Activated naive CD8-positive, alpha-beta T cell treated with anti-CD3 and anti-CD28 coated beads, Interleukin-2, amount 50 U/mL, for 24 hours (primary cell): ENCODE measurements around the gene SLAMF9.

ENCODE experiments used
- ATAC-seq: fragments of 150-1000 bp; cut with Tn5 transposase; one replicate; pipeline ENCODE4 v1.10.0; 2021
- DNase-seq: peaks from one replicate; pipeline ENCODE4 v3.0.0; 2021
- H3K27ac Mint-ChIP-seq: one replicate; pipeline ENCODE4 v1.8.0; 2021; ENCODE audit warnings: mild to moderate bottlenecking, mixed read lengths
- H3K27me3 Mint-ChIP-seq: one replicate; pipeline ENCODE4 v1.8.0; 2021; ENCODE audit warnings: mixed read lengths
- H3K36me3 Mint-ChIP-seq: one replicate; pipeline ENCODE4 v1.8.0; 2021; ENCODE audit warnings: low read depth, mixed read lengths
- H3K4me1 Mint-ChIP-seq: one replicate; pipeline ENCODE4 v1.8.0; 2021; ENCODE audit warnings: mixed read lengths
- H3K4me3 Mint-ChIP-seq: one replicate; pipeline ENCODE4 v1.8.0; 2021; ENCODE audit warnings: mild to moderate bottlenecking, moderate library complexity, mixed read lengths
- H3K9me3 Mint-ChIP-seq: one replicate; pipeline ENCODE4 v1.8.0; 2021; ENCODE audit warnings: mixed read lengths

SLAMF9 gene

DNA sequence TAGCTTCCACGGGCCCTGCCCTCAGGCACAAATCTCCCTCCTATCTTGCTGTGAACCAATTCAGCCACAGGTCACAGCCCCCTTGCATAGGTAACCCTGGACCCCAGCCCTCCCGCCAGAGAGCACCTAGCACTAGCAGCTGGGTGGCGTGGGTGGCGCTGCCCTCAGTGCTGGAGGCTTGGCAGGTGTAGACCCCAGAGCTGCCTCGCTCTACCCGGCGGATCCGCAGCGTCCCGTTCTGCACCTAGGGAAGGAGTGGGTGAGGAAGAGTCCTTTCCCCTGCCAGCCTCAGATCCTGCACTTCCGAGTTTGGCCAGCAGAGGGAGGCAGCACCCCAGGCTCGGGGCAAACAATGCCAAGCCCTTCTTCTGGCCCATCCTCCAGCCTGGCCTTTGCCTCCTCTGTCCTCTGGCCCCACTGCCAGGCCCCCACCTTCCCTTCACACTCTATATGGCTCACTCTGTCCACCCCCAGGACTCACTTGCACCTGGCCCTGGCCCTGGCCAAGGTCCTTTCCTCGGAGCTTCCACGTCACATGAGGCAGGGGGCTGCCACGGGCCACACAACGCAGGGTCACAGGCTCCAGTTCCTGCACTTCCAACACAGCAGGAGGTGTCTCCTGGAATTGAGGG, 17.6 kb downstream of the SLAMF9 start:
- H3K9me3 Mint-ChIP-seq, result no peaks in the 10 kb centered on the region
- no peak overlapping the region for H3K4me3 Mint-ChIP-seq
- DNase-seq, result peak; percentile 86
- peaks cover 10% of the 10 kb centered on the region for H3K27me3 Mint-ChIP-seq
- H3K36me3 Mint-ChIP-seq, result no peaks in the 10 kb centered on the region
- H3K27ac Mint-ChIP-seq, result no peak overlapping the region
- ATAC-seq, result peak; percentile 59
- peaks cover 10% of the 10 kb centered on the region for H3K4me1 Mint-ChIP-seq

DNA sequence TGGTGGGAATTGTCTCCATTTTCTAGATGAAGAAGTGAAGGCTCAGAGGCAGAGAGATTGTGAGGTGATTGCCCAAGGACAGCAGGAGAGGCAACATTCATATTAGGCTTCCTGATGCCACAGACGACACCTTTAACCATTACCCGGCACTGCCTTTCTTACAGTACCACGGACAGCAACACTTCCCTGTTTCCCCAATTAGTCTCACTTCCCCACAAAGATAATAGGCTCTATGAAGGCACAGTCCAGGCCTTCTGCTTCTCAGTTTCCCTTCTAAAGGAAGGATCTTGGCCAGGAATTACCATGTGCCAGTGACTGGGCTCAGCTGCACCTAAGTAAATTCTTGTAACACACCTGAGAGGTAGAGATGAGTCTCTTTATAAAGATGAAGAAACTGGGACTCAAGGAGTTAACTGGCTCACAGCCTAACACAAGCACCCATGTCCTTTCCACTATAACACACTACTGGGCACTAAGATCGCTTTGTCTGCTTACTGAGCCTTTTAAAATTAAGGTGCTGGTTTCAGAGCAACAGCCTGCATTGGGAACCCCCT, 18.2 kb downstream of the SLAMF9 start:
- H3K4me1 Mint-ChIP-seq, result peaks cover 10% of the 10 kb centered on the region
- no peak overlapping the region for H3K27ac Mint-ChIP-seq
- H3K4me3 Mint-ChIP-seq, result no peak overlapping the region
- H3K27me3 Mint-ChIP-seq, result peaks cover 10% of the 10 kb centered on the region
- DNase-seq (no peak), ATAC-seq (no peak)
- no peaks in the 10 kb centered on the region for H3K36me3 Mint-ChIP-seq
- H3K9me3 Mint-ChIP-seq, result no peaks in the 10 kb centered on the region

DNA sequence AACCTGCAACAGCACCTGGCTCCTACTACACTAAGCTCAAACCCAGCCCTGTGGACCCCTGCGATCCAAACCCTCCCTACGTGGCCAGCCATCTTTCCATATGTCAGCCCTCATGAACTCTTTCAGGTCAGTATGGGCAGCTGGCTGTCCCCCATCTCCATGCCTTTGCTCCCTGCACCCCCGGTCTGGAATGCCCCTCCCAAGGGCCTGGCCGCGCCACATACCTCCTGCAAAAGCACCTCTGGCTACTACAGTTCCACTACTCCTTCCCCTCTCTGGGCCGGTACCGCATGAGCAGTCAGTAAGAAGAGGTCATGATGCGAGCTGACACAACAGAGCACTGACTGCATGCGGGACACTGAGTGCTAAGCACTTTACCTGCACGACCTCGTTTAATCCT, 18.7 kb downstream of the SLAMF9 start:
- no peak overlapping the region for H3K4me3 Mint-ChIP-seq
- H3K27me3 Mint-ChIP-seq, result peaks cover 10% of the 10 kb centered on the region
- no peaks in the 10 kb centered on the region for H3K36me3 Mint-ChIP-seq
- no peak overlapping the region for H3K27ac Mint-ChIP-seq
- ATAC-seq, result no peak
- no peak for DNase-seq
- peaks cover 10% of the 10 kb centered on the region for H3K4me1 Mint-ChIP-seq
- H3K9me3 Mint-ChIP-seq, result no peaks in the 10 kb centered on the region

DNA sequence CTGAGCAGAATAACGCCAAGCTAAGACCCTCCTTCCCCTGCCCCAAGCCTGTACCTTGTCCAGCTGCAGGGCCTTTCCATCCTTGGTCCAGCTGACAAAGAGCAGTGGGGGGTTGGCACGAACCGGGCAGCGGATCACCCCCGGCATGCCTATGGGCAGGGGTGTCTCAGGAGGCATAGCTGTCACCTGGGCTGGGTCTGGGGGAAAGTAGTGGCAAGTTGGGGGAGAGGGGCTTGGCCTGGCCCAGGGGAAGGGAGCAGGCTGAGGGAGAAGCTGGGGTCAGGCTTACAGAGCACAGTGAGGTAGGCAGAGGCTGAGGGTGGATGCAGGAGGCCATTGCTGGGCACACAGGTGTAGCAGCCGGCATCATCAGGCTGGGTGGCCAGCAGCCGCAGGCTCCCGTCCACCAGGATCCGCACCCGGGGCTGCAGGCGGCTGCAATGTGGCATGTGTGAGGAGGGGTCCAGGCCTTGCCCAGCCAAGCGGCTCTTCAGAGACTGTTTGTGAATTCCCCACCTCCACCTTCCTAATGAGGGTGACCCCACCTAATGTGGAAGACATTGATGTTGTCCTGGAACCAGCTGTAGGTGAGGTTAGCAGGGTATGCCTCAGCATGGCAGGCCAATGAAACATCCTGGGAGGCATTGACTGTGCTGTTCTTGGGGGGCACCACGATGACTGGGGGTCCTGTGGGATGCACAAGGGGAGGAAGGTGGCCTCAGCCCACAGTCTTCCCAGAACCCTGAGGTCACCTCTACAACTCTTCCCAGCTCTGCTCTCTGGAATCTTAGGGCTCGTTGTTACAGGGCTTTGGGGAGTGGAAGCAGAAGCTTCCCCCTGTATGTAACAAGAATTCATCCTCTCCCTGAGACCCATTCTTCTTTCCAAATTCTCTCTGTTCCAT, 19.6 kb downstream of the SLAMF9 start:
- DNase-seq (no peak), ATAC-seq (no peak)
- H3K27me3 Mint-ChIP-seq, result peaks cover 10% of the 10 kb centered on the region
- no peak overlapping the region for H3K27ac Mint-ChIP-seq
- peaks cover 10% of the 10 kb centered on the region for H3K4me1 Mint-ChIP-seq
- no peaks in the 10 kb centered on the region for H3K36me3 Mint-ChIP-seq
- no peaks in the 10 kb centered on the region for H3K9me3 Mint-ChIP-seq
- no peak overlapping the region for H3K4me3 Mint-ChIP-seq

DNA sequence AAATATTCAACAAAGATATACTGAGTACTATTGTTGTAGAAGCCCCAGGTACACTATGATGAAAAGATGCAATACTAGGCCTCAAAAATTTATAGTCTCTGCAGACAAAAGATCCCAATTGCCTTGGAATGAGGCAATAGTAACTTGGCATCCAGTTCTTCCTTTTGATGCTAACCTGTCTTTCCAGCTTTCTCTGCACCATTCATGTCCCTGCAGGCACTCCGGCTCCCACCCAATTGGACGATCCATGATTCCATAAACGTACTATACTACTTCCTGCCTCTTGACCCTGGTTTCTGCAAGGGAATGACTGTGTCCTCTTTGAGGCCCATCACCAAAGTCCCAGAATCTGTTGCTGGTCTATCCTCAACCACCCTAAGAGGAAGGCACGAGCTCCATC, 20.7 kb downstream of the SLAMF9 start:
- H3K9me3 Mint-ChIP-seq, result no peaks in the 10 kb centered on the region
- no peak overlapping the region for H3K4me3 Mint-ChIP-seq
- no peaks in the 10 kb centered on the region for H3K36me3 Mint-ChIP-seq
- no peak overlapping the region for H3K27ac Mint-ChIP-seq
- H3K27me3 Mint-ChIP-seq, result peaks cover 4% of the 10 kb centered on the region
- peaks cover 9% of the 10 kb centered on the region for H3K4me1 Mint-ChIP-seq
- DNase-seq (no peak), ATAC-seq (no peak)

DNA sequence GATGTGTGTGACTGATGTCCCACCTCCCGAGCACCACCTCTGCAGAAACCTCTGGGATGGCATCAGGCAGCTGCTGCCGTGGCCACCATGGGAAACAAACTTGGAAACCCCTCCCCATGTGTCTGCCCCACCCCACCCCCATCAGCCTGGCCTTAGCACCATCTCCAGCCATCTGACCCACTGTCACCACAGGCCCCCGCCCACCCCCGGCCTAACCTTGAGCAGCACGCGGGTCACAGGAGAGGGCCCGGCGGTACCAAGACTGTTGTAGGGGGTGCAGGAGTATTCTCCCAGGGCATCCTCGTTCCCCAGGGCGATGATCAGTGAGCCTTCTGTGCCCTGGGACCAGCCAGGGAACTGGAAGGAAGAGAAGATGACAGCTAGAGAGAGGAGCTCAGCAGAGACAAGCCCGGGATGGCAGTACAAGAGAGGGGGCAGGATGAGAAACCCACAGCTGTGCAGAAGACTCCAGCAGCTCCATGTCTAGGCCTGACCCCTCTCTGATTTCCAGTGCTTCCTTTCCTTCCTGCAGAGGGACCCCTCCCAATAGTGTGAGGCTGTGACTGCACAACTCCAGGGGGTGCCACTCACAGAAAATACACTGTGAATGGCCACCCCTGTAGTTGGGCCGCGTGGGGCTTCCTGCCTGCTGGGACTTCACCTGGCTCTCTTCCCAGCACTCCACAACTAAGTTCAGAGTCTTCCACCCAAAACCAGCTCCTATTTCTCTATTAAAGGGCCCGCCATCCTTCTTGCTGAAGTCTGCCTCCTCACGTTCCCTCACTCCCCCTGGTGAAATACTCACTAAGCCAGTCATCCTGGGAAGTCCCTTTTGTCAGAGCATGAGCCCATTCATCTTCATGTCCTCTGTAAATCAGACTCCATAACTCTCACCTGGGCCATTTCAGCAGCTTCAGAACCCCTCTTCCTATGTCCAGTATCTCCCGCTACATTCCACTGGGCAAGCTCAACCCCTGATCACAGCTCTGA, 21.4 kb downstream of the SLAMF9 start:
- no peak overlapping the region for H3K27ac Mint-ChIP-seq
- H3K4me1 Mint-ChIP-seq, result peaks cover 6% of the 10 kb centered on the region

DNA sequence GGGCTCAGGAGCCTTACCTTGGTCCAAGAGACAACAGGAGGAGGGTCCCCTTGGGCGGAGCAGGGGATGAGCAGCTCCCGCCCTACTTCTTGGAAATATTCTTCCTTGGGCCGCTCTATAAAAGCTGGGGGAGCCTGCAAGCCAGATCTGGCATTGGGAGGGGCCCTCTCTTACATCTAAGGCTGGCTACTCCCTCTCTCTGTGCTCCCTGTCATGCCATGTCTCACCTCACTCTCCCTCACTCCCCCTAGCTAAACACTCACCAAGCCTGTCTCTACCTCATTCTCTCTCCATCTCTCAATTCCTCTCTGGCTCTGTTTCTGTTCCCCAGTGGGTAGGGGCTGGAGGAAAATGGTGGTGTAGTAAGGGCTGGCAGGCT, 22.3 kb downstream of the SLAMF9 start:
- DNase-seq (no peak), ATAC-seq (no peak)
- Mint-ChIP-seq H3K4me1 (peaks cover 6% of the 10 kb centered on the region), H3K36me3 (no peaks in the 10 kb centered on the region), H3K4me3 (no peak overlapping the region), H3K27ac (no peak overlapping the region), H3K9me3 (no peaks in the 10 kb centered on the region), H3K27me3 (peaks cover 3% of the 10 kb centered on the region)

More for the DNA sequence above, 21.4 kb downstream of the SLAMF9 start:
- Mint-ChIP-seq H3K9me3 (no peaks in the 10 kb centered on the region), H3K4me3 (no peak overlapping the region), H3K36me3 (no peaks in the 10 kb centered on the region), H3K27me3 (peaks cover 3% of the 10 kb centered on the region)
- DNase-seq (no peak), ATAC-seq (no peak)

DNA sequence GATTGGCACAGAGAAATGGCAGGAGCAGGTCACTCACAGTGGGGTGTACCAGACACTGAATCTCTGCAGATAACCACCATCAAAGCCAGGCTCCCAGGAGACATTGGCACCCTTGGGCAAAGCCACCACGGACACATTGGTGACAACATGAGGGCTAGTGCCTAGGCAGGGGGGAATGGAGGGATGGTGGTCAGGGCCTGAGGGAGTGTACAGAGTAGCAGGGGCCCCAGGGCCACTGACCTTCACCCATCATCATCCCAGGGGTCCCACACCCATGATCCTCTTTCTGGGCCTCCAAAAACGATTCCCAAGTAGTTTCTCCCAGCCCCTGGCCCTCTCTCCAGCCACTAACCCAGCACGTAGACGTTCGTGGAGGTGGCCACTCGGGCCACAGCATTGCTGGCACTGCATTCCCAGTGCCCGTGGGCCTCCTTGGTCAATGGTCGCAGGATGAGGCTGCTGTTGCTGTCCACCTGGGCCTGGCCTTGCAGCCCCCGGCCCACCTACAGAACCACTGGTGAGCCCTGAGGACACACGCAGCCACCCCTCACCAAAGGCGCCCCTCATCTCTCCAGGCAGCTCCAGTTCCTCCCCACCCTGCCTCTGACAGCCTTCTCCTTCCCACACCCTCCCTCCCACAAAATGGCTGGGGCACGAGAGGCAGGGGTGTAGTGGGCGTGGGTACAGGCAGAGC, 22.8 kb downstream of the SLAMF9 start:
- Mint-ChIP-seq H3K27me3 (peaks cover 3% of the 10 kb centered on the region), H3K9me3 (no peaks in the 10 kb centered on the region), H3K27ac (no peak overlapping the region), H3K4me1 (peaks cover 3% of the 10 kb centered on the region), H3K4me3 (no peak overlapping the region), H3K36me3 (no peaks in the 10 kb centered on the region)
- no peak for DNase-seq
- no peak for ATAC-seq

DNA sequence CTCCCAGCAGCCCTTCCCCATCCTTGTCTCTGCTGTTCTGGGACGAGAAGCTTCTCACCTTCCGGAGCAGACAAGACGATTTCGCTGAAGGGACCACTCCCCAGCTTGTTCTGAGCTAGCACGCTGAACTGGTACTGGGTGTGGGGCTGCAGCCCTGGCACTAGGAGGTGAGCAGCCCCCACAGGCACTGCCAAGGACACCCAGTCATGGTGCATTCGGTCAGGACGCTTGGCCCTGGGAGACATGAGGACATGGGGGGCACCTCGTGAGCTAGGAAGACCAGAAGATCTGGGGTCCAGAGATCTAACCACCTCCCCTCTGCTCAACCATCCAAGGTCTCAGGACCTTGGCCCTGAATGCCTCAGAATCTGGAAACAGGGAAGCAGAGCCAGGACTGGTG, 23.4 kb downstream of the SLAMF9 start:
- peaks cover 3% of the 10 kb centered on the region for H3K27me3 Mint-ChIP-seq
- ATAC-seq (no peak), DNase-seq (no peak)
- H3K27ac Mint-ChIP-seq, result no peak overlapping the region
- H3K9me3 Mint-ChIP-seq, result no peaks in the 10 kb centered on the region
- no peaks in the 10 kb centered on the region for H3K36me3 Mint-ChIP-seq
- no peak overlapping the region for H3K4me3 Mint-ChIP-seq
- H3K4me1 Mint-ChIP-seq, result peaks cover 8% of the 10 kb centered on the region

DNA sequence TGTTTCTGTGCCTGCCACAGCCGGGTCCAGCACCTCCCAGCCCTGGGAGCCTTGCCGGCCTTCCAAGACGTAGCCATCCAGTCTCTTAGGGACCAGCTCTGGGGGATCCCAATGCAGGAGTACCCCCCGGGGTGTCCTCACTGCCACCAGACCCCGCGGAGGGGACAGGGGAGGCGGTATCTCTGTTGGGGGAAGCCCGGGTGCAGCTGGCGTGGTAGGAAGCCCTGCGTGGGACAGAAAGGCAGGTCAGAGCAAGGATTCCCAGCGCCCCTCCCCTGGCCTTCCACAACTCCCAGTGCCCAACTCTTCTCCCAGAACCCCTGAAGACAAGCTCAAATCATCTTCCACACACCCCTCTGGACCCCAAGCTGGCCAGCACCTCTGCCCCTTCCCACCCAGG, 23.8 kb downstream of the SLAMF9 start:
- H3K27ac Mint-ChIP-seq, result no peak overlapping the region
- H3K9me3 Mint-ChIP-seq, result no peaks in the 10 kb centered on the region
- peaks cover 12% of the 10 kb centered on the region for H3K4me1 Mint-ChIP-seq
- H3K4me3 Mint-ChIP-seq, result no peak overlapping the region
- H3K27me3 Mint-ChIP-seq, result no peaks in the 10 kb centered on the region
- ATAC-seq, result no peak
- H3K36me3 Mint-ChIP-seq, result peaks cover 2% of the 10 kb centered on the region
- no peak for DNase-seq

DNA sequence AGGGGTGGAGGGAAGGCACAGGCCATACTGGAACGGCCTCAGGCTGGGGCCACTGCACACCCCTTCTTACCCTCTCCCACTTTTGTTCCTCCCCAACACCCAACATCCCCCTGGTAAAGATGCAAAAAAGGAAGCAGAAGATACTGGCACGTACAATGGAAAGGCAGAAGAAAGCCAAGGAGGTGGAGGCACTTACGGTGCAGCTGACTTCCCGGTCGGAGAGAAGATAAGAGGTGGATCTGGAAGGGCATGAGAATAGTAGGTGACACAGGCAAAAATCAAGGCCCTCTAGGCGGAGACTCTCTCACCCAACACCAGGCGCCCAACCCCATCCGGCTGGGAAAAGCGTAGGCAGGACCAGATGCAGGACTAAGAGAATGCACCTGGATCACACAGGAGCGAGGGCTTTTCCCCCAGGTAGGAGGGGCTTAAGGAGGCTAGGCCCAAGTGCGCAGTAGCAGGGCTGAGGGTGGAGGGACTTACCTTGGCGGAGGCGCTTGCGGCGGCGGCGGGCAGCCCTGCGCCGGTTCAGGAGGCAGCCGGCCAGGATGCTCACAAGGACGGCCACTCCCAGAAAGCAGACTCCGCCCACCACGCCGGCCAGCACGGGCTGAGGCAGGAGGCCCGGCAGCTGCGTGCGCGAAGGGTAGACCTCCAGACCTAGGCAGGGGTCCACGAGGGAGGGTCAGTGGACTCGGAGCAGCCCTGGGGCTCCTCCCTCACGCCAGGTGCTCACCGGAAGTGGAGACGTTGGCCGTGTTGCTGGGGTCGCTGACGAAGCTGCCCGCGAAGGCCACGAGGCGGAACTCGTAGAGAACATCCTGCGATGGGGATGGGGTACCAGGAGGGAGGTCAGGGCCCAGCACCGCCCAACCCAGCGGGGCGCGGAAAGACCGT, 24.6 kb downstream of the SLAMF9 start:
- Mint-ChIP-seq H3K27ac (no peak overlapping the region), H3K4me1 (peaks cover 12% of the 10 kb centered on the region), H3K27me3 (no peaks in the 10 kb centered on the region), H3K4me3 (no peak overlapping the region), H3K9me3 (no peaks in the 10 kb centered on the region), H3K36me3 (peaks cover 2% of the 10 kb centered on the region)
- no peak for DNase-seq
- ATAC-seq, result no peak

DNA sequence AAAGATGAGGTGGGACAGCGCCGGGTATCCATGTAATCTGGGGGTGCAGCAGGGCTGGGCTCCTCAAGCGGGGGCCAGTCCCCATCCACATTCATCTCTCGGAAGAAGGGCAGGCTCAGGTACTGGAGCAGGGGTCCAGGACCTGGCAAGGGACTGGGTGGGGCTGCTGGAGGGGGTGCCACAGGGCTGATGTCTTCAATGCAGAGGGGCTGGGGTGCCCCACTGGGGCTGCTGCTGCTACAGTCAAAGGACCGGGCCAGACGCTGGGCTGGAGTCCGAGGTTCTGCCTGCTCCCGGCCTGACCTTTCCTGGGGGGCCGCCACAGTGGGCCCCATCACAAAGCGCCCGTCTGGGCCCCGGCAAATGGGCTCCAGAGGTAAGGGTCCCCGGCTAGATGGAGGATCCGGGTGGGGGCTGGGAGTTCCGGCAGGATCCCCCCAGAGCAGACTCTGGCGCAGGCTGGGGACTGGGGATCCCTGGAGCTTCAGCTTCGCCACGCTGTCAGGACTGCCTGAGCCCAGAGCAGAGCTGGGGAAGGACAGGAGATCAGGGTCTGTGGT, 25.5 kb downstream of the SLAMF9 start:
- Mint-ChIP-seq H3K4me1 (peaks cover 15% of the 10 kb centered on the region), H3K27me3 (peaks cover 2% of the 10 kb centered on the region), H3K27ac (no peak overlapping the region), H3K4me3 (no peak overlapping the region), H3K36me3 (peaks cover 7% of the 10 kb centered on the region), H3K9me3 (no peaks in the 10 kb centered on the region)
- DNase-seq, result no peak
- ATAC-seq, result no peak
